GM12891 (cell line): ENCODE results near the gene CAPN2.

ENCODE experiments used
- POLR2A ChIP-seq: IDR thresholded peaks from 2 replicates; pipeline ENCODE4 v1.6.1; 2011; ENCODE audit warnings: low read depth, low read length, control low read depth
- POLR2AphosphoS5 ChIP-seq: IDR thresholded peaks from 2 replicates; pipeline ENCODE4 v1.6.1; 2011; ENCODE audit warnings: low read depth, low read length, control low read depth

DNA sequence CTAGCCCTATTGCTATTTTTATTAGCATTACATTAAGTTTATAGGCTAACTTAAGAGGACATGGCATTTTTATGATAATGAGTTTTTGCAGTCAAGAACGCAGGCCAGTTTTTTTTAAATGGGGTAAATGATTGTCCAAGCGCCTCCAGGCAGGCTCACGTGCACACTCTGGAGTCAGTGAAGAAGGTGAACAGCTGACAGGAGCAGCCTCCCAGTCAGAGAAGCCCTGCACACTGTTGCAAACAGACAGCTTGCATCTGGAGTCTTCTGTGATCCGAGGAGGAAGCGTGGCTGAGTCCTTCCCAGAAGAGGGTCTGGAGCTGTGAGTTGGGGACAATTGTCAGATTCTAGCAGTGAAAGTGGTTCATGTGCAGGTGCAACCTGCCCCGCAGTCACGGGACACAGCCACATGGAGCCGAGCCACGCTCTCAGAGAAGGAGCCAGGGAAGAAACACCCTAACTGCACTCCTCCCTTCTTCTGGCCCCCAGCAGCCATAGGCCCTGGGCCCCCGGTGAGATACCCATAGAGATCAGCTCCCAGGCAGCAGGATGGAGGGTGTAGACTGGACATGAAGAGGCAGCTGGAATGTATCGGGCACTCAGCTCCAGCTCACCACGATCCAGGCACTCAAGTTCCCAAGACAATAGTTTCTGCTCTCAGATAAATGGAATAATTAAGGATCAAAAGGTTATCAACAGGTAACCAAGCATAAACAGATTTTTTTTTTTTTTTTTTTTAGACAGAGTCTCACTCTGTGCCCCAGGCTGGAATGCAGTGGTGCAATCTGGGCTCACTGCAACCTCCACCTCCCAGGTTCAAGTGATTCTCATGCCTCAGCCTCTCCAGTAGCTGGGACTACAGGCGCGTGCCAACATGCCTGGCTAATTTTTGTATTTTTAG lies 26.4 kb downstream of the CAPN2 start:
- no peak for TF ChIP-seq POLR2A
- TF ChIP-seq POLR2AphosphoS5 = no peak
